Karpas-422 (cell line): Measurements from ENCODE around the gene CAPS2. TPM values are rescaled to one million over a fixed set of nuclear protein-coding genes. Genes with fewer than 3 reads are reported as not detected.
"Not testable (repeated sequence)": the region's sequence is repeated elsewhere in the genome, so short reads cannot be mapped to it uniquely, and the experiment has no call there.

Experiments used
- DNase-seq: peaks from one replicate; pipeline ENCODE4 v3.0.0-alpha.2; 2015
- H2AFZ ChIP-seq: fragments of 200-600 bp; sonication (generic); 2 replicates; pipeline ENCODE4 v1.6.1; 2014; ENCODE audit warnings: antibody characterized with exemption, low read length, mixed read lengths
- H3K27ac ChIP-seq: fragments of 200-600 bp; sonication (generic); 2 replicates; pipeline ENCODE4 v1.5.1; 2014; ENCODE audit warnings: mild to moderate bottlenecking, low read length, moderate library complexity
- H3K27me3 ChIP-seq: fragments of 200-600 bp; sonication (generic); 2 replicates; pipeline ENCODE4 v1.6.1; 2014; ENCODE audit warnings: low read length, mixed read lengths
- H3K36me3 ChIP-seq: fragments of 200-600 bp; sonication (generic); 2 replicates; pipeline ENCODE4 v1.6.1; 2014; ENCODE audit warnings: low read length, mixed read lengths; ENCODE audit not compliant: insufficient read depth
- H3K4me1 ChIP-seq: fragments of 200-600 bp; sonication (generic); 2 replicates; pipeline ENCODE4 v1.6.1; 2014; ENCODE audit warnings: mild to moderate bottlenecking, low read length, mixed read lengths
- H3K4me2 ChIP-seq: fragments of 200-600 bp; sonication (generic); 2 replicates; pipeline ENCODE4 v1.6.1; 2014; ENCODE audit warnings: low read length, low read depth, mild to moderate bottlenecking; ENCODE audit not compliant: poor library complexity, severe bottlenecking
- H3K4me3 ChIP-seq: fragments of 200-600 bp; sonication (generic); 2 replicates; pipeline ENCODE4 v1.5.1; 2014; ENCODE audit warnings: mild to moderate bottlenecking, antibody characterized with exemption, low read length, mixed read lengths
- H3K79me2 ChIP-seq: fragments of 200-600 bp; sonication (generic); 2 replicates; pipeline ENCODE4 v1.6.1; 2014; ENCODE audit warnings: mild to moderate bottlenecking, low read length, mixed read lengths
- H3K9ac ChIP-seq: fragments of 200-600 bp; sonication (generic); 2 replicates; pipeline ENCODE4 v1.6.0; 2014; ENCODE audit warnings: low read length
- H3K9me2 ChIP-seq: fragments of 200-600 bp; sonication (generic), shearing (Covaris generic); replicated peaks from 2 replicates; pipeline ENCODE4 v1.6.0; 2014; ENCODE audit warnings: mild to moderate bottlenecking, low read length, moderate library complexity; ENCODE audit not compliant: insufficient read depth
- H3K9me3 ChIP-seq: fragments of 300-700, 200-600 bp; sonication (generic); 2 replicates; pipeline ENCODE4 v1.6.1; 2014; ENCODE audit warnings: low read length, mixed read lengths
- H4K20me1 ChIP-seq: fragments of 200-600 bp; sonication (generic); 2 replicates; pipeline ENCODE4 v1.6.1; 2014; ENCODE audit warnings: mild to moderate bottlenecking, antibody characterized with exemption, low read length, low read depth; ENCODE audit not compliant: insufficient read depth
- total RNA-seq: library from RNA; depleted of rRNA; stranded (reverse); fragments of >200 nt; shearing (Covaris generic); gene quantifications from 2 replicates; pipeline ENCODE4 v1.2.3, GENCODE V29; 2014; ENCODE audit warnings: low replicate concordance

Gene CAPS2
- total RNA-seq, 1 experiment from 2014 or later, result 50.2 TPM

- Histone ChIP-seq H3K27me3 (no peaks in the 10 kb centered on the region), H3K79me2 (no peaks in the 10 kb centered on the region), H3K4me3 (no peak overlapping the region), H4K20me1 (no peaks in the 10 kb centered on the region), H3K4me1 (no peaks in the 10 kb centered on the region), H3K27ac (no peak overlapping the region), H3K9ac (no peak overlapping the region), H3K36me3 (no peaks in the 10 kb centered on the region), H2AFZ (no peak overlapping the region), H3K4me2 (no peak overlapping the region), H3K9me2 (no peaks in the 10 kb centered on the region), H3K9me3 (no peaks in the 10 kb centered on the region)
- DNase-seq, result no peak
Observed at GRCh38 chr12:75350413-75350812, 20.3 kb upstream of the CAPS2 start.

GRCh38 chr12:75349946-75350345 lies 19.8 kb upstream of the CAPS2 start:
- Histone ChIP-seq H3K36me3 (no peaks in the 10 kb centered on the region), H3K9ac (no peak overlapping the region), H2AFZ (no peak overlapping the region), H3K79me2 (no peaks in the 10 kb centered on the region), H3K9me3 (no peaks in the 10 kb centered on the region), H3K4me1 (no peaks in the 10 kb centered on the region), H4K20me1 (no peaks in the 10 kb centered on the region), H3K4me3 (no peak overlapping the region), H3K27ac (no peak overlapping the region), H3K27me3 (no peaks in the 10 kb centered on the region), H3K9me2 (no peaks in the 10 kb centered on the region), H3K4me2 (no peak overlapping the region)
- DNase-seq, result no peak

- H3K9ac ChIP-seq, H2AFZ ChIP-seq, H4K20me1 ChIP-seq, H3K4me2 ChIP-seq, H3K27me3 ChIP-seq, H3K9me3 ChIP-seq, H3K4me3 ChIP-seq, H3K9me2 ChIP-seq, H3K36me3 ChIP-seq, H3K27ac ChIP-seq, H3K4me1 ChIP-seq, H3K79me2 ChIP-seq, DNase-seq: not testable (repeated sequence)
Observed at GRCh38 chr12:75346215-75346614, 16.1 kb upstream of the CAPS2 start.

- no peaks in the 10 kb centered on the region for H3K79me2 ChIP-seq
- no peak overlapping the region for H3K4me2 ChIP-seq
- DNase-seq, result no peak
Observed at GRCh38 chr12:75345531-75345930, 15.4 kb upstream of the CAPS2 start.

GRCh38 chr12:75341873-75342272 lies 11.7 kb upstream of the CAPS2 start:
- Histone ChIP-seq H3K4me1 (no peaks in the 10 kb centered on the region), H3K9me3 (no peaks in the 10 kb centered on the region), H3K4me3 (no peak overlapping the region), H3K4me2 (no peak overlapping the region), H3K9ac (no peak overlapping the region), H3K27ac (no peak overlapping the region), H3K79me2 (no peaks in the 10 kb centered on the region), H2AFZ (no peak overlapping the region), H3K27me3 (no peaks in the 10 kb centered on the region), H3K36me3 (no peaks in the 10 kb centered on the region), H4K20me1 (no peaks in the 10 kb centered on the region), H3K9me2 (no peaks in the 10 kb centered on the region)
- no peak for DNase-seq

More at GRCh38 chr12:75345531-75345930, 15.4 kb upstream of the CAPS2 start:
- H3K4me1 ChIP-seq, result no peaks in the 10 kb centered on the region
- no peaks in the 10 kb centered on the region for H3K9me3 ChIP-seq
- no peak overlapping the region for H3K4me3 ChIP-seq
- H3K36me3 ChIP-seq, result no peaks in the 10 kb centered on the region
- H3K27me3 ChIP-seq, result no peaks in the 10 kb centered on the region
- no peak overlapping the region for H2AFZ ChIP-seq
- no peaks in the 10 kb centered on the region for H3K9me2 ChIP-seq
- H3K9ac ChIP-seq, result no peak overlapping the region
- H4K20me1 ChIP-seq, result no peaks in the 10 kb centered on the region
- H3K27ac ChIP-seq, result no peak overlapping the region

- no peaks in the 10 kb centered on the region for H3K79me2 ChIP-seq
- no peak overlapping the region for H3K9ac ChIP-seq
- DNase-seq, result no peak
- no peak overlapping the region for H2AFZ ChIP-seq
- no peaks in the 10 kb centered on the region for H3K27me3 ChIP-seq
- H3K9me3 ChIP-seq, result no peaks in the 10 kb centered on the region
- no peaks in the 10 kb centered on the region for H3K36me3 ChIP-seq
- no peak overlapping the region for H3K4me3 ChIP-seq
- H4K20me1 ChIP-seq, result no peaks in the 10 kb centered on the region
- no peak overlapping the region for H3K4me2 ChIP-seq
- H3K9me2 ChIP-seq, result no peaks in the 10 kb centered on the region
- H3K27ac ChIP-seq, result no peak overlapping the region
- H3K4me1 ChIP-seq, result peaks cover 19% of the 10 kb centered on the region
Observed at GRCh38 chr12:75337905-75338304, 7.8 kb upstream of the CAPS2 start.

- Histone ChIP-seq H3K9ac (peak within 1 kb of the TSS; percentile 69), H3K9me3 (no peaks in the 10 kb centered on the region), H3K27me3 (no peaks in the 10 kb centered on the region), H3K4me2 (peak within 1 kb of the TSS; percentile 77), H2AFZ (peak within 1 kb of the TSS; percentile 61), H3K36me3 (no peaks in the 10 kb centered on the region), H3K27ac (no peak within 1 kb of the TSS), H3K79me2 (no peaks in the 10 kb centered on the region), H3K4me1 (peaks cover 23% of the 10 kb centered on the region), H4K20me1 (no peaks in the 10 kb centered on the region), H3K9me2 (no peaks in the 10 kb centered on the region), H3K4me3 (peak within 1 kb of the TSS; percentile 70)
- peak; percentile 95 for DNase-seq
Observed at GRCh38 chr12:75334384-75335030, 4.4 kb upstream of the CAPS2 start, which contains the start of gene GLIPR1L1. TSS of gene GLIPR1L1 (plus strand) at chr12:75334670. CDS start at chr12:75334729, 59 bp downstream.

GRCh38 chr12:75327642-75328041 lies 2.5 kb downstream of the CAPS2 start:
- Histone ChIP-seq H4K20me1 (no peaks in the 10 kb centered on the region), H3K9me2 (no peaks in the 10 kb centered on the region), H3K79me2 (no peaks in the 10 kb centered on the region), H3K4me2 (no peak overlapping the region), H3K4me1 (peaks cover 7% of the 10 kb centered on the region), H3K4me3 (no peak overlapping the region), H3K27ac (no peak overlapping the region), H3K9me3 (no peaks in the 10 kb centered on the region), H3K27me3 (no peaks in the 10 kb centered on the region), H2AFZ (no peak overlapping the region), H3K36me3 (no peaks in the 10 kb centered on the region), H3K9ac (no peak overlapping the region)
- DNase-seq, result no peak
